T-helper 1 cell treated with Interleukin-12 subunit alpha and Interleukin-12 subunit beta and Interleukin-4 antibody, amounts not matched to agents 30 ng/mL and 1 ng/mL, for 36 hours (primary cell): Measurements from ENCODE around the gene MAP2K3. TPM values are rescaled to one million over a fixed set of nuclear protein-coding genes. Genes with fewer than 3 reads are reported as not detected.

Experiments used
- intact Hi-C: fragments of 100-400 bp; cut with micrococcal nuclease; formaldehyde crosslinking; loops from one replicate; pipeline ENCODE4 v1.15.1; 2024
- total RNA-seq: library from RNA; stranded (reverse); gene quantifications from 2 replicates; pipeline ENCODE4 v1.2.3, GENCODE V29; 2022

MAP2K3 gene
- 80.7 and 81.7 TPM in 2 replicates for total RNA-seq

DNA sequence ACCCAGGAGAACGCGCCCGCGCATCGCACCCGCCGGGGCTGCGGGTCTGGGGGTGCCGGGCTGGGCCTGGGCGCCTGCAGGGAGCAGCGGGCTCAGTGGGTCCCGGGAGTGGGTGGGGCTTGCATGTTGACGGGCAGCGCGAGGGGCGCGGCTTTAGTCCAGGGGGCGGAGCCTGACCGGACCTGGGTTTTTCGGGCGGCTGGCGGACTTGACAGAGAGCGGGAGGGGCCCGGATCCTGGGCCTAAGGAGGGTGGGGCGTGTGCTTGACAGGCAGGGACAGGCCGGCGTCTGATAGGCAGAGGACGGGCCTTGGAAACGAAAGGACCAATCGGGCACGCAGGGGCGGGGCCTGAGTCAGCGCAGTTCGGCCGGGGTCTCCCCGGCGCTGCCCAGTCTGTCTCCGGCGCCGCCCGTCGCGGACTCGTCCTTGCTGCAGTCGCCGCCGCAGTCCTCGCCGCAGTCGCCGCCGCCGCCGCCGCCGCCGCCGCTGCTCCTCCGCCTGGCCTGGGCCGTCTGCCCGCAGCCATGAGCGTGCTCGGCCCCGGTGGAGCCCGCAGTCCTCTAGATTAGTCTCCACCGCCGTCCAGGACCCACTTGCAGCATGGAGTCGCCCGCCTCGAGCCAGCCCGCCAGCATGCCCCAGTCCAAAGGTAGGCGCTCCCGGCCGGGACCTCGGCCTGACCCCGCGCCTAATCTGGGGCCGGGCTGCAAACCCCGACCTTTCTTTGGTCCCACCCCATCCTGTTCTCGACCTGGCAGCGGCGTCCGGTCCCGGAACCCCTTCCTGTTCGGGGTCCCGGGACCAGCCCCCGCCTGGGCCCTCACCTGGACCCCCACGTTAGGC is at the start of gene MAP2K3:
Gene MAP2K3, plus strand, starts transcription at position 393 of the 845 bp plus-strand sequence. Its CDS starts 210 bp downstream, at position 603.
- intact Hi-C loops = loop anchor here (1.0 to 5.0 kb wide), 10 partner anchors 9 to 1127 kb away; partner anchors contain the start of genes DHRS7B, NATD1, TMEM11 and USP22

GRCh38 chr17:21235921-21236320 is 48.6 kb upstream of the MAP2K3 start:
- intact Hi-C loops = no loop called here

- intact Hi-C loops = loop anchor here (2.0 kb wide), 1 partner anchor 25 kb away; the partner anchor contains the start of gene TMEM11
These were observed 44.7 kb upstream of the MAP2K3 start for GRCh38 chr17:21239680-21240368.

GRCh38 chr17:21240369-21241055 is 44.0 kb upstream of the MAP2K3 start:
- intact Hi-C loops = no loop called here

DNA sequence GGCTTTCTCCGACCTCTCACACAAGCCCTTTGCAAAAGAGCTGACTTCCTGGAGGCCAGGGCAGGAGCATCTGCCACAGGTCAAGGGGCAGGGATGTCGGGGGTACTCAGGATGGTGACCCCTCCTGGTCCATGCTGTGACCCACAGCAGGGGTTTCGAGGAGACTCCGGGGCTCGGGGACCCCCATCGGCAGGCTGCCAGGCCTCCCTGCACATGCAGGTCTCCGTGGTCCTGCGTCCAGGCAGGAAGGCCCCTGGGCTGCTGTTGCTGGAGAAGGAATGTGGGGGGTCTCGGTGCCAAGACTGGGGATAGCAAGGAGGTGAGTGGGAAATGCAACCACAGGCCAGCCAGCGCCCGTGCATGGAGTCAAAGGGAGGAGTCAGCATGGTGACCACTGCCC is 42.9 kb upstream of the MAP2K3 start:
- intact Hi-C loops = no loop called here

DNA sequence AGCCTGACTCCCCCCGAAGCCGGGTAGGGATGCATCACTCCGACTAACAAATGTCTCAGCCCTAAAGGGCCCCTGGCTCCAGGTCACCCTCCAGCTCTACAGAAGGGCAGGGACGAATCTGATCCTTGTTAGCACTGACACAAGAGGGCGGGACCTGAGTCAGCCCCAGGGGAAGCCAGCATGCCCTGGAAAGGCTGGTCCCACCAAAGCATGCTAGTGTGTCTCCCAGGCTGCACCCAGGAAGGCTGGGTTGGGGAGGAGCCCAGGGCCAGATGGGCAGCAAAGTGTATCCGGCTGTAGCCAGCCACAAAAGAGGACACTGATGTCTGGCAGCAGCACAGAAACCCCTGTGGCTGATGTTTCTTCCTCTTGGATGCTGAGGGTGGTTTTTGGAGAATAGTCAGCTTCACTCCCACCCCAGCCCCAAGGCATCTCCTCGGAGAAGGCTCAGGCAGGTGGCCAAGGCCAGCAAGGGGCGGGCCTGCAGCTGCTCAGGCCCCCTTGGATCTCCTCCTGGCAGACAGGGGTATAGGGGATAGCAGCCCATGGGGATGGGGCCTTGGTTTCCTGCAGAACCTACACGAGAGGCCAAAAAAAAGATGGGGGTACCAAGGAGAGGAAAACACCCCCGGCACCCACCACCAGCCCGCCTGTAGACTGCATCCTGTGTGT is 42.3 kb upstream of the MAP2K3 start:
- intact Hi-C loops = no loop called here

DNA sequence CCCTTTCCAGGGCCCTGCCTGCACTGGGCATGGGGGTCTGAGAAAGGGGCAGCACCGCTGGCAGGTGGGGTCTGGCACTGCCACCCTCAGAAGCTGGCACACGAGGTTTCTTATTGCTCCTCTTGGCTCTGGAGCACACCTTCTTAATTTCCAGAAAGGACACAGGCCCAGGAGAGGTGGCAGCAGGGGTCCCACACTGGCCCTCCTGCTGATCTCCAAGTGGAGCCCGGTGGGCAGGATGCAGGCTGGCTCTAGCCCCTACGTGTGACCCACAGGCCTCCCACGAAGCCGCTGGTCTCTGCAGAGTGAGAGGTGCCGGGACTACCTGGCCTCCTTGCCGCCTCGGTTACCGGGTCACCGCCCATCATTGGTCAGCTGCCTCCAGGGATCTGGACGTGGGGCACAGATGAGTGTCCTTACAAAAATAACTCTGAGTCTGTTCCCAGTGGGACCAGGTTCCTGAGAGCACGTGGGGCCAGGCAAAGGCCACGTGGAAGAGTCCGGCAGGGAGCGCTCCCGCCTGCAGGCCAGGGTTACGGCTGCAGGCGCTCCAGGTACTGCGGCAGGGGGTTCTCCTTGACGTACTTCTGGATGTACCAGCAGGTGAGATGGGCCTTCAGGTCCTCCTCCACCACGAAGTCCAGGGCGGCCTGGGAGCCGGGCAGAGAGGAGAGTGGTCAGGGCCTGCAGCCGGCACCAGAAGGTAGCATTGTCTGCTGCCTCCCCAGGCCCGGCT is 41.6 kb upstream of the MAP2K3 start:
- intact Hi-C loops = no loop called here

- intact Hi-C loops = no loop called here
These were observed 40.8 kb upstream of the MAP2K3 start for GRCh38 chr17:21243516-21244303.

GRCh38 chr17:21245639-21246084 is 38.8 kb upstream of the MAP2K3 start:
- intact Hi-C loops = no loop called here

DNA sequence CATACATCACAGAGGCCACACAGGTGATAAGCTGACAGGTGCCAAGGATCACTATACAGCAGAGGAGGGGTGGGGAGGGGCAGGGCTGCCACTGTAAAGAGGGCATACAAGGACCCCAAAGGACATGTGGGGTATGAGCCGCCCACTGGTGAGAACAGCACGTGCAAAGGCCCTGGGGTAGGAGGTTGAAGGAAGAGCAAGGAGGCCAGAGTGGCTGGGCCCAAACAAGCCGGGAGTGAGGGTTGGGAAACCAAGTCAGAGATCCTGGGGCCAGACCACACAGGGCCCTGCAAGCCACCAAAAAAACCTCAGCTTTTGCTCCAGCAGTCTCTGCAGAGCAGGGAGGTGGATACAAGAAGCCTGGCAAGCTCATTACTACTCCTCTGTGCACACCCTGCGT is 37.8 kb upstream of the MAP2K3 start:
- intact Hi-C loops = no loop called here

- intact Hi-C loops = no loop called here
These were observed 36.8 kb upstream of the MAP2K3 start for GRCh38 chr17:21247552-21248258.

DNA sequence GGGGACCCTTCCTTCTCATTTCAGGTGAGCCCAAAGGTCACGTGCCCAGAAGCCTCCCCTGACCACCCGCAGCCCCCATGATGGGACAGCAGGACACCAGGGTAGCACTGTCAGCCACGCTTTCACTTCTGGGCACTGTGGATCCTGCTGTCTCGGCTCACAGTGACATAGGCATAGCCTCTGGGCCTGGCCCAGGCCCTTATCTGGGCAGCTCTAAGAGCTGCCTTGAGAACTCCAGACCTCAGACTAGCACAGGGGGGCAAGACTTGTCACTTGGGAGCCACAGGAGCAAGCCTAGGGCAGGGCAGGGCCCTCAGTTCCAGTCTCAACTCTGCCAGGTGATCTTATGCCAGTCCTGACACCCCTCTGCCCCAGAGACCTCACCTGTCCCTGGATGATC is 36.0 kb upstream of the MAP2K3 start:
- intact Hi-C loops = no loop called here

DNA sequence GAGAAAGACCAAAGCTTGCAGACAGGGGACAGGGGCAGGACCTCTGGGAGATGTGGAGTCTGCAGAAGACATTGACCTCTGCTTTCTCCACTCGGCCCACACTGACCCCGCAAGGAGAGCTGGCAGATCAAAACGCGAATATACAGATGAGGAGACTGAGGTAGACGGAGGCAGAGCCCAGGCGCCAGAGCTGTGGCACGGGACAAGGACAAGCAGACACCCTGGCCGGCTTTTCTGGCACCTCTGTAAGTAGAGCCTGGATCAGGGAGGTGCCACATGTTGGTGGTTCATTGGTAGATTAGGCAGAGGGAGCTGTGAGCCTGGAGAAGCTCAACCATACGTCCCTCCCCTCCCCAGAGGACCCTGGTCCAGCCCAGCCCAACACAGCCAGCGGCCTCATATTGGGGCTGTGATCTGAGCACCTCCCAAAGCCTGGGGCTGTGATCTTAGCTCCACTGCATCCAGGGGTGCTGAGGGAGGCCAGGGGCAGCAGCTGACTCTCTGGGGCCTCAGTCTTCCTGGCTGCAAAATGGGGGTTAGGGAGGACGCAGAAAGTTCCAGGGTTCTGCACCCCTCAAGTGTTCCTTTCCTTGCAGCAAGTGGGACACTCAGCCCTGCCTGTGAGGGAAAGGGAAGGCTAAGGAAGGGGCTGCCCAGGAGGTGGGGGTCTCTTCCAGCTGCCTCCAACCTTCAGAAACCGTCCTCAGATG is 35.3 kb upstream of the MAP2K3 start:
- intact Hi-C loops = no loop called here

GRCh38 chr17:21249920-21250703 is 34.4 kb upstream of the MAP2K3 start:
- intact Hi-C loops = no loop called here

DNA sequence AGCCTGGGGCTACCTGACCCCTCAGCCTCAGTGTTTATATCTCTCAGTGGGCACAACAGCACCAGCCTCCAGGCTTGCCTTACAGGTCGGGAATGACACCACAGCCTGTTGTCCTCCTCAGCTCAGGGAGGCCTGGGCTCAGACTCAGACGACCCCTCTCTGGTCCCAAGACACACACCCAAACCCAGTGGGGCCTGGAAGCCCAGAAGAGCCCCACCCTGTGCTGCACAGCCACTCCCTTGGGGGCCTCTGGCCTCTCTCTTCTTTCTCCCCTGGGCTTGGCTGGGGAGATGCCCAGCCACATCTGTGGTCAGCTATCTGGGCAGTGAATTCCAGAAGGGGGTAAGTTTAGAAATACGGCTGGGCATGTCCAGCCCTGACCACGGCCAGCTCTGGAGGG is 33.7 kb upstream of the MAP2K3 start:
- intact Hi-C loops = no loop called here

GRCh38 chr17:21251337-21252010 is 33.0 kb upstream of the MAP2K3 start:
- intact Hi-C loops = no loop called here

DNA sequence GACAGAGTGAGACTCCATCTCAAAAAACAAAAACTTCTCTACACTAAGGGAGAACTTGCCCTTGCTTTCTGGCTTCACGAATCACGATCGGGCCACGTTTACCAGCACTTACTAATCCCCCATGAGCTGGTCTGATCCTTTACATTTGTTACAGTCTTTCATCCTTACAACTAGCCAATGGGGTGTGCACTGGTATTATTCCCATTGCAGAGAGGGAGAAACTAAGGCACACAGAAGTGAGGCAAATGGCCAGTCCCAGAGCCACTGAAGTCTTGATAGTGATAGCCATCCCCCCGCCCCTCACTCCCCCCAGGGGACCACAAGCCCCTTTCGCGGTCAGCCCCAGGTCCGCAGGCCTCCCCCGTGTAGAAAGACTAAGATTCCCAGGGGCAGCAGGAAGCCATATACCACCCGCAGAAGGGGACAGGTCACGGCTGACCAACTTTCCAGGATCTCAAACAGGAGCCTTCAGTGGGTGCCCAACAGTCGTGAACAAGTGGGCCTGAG is 32.2 kb upstream of the MAP2K3 start:
- intact Hi-C loops = no loop called here
